GM12891 (cell line): Measurements from ENCODE around the gene RPL26.

Source experiments
- DNase-seq: peaks from one replicate; pipeline ENCODE4 v3.0.0; 2011; ENCODE audit warnings: low spot score; ENCODE audit not compliant: insufficient read length
- FAIRE-seq: peaks from 2 replicates; lab custom pipeline; 2011; peaks lifted over from hg19 to GRCh38; lab: Jason Lieb, UNC
- PAX5 ChIP-seq: IDR thresholded peaks from 2 replicates; pipeline ENCODE4 v1.6.1; 2011; ENCODE audit warnings: low read length, moderate library complexity, mild to moderate bottlenecking; ENCODE audit not compliant: insufficient read depth, severe bottlenecking
- POLR2A ChIP-seq: IDR thresholded peaks from 2 replicates; pipeline ENCODE4 v1.6.1; 2011; ENCODE audit warnings: low read depth, low read length, control low read depth
- POLR2AphosphoS5 ChIP-seq: IDR thresholded peaks from 2 replicates; pipeline ENCODE4 v1.6.1; 2011; ENCODE audit warnings: low read depth, low read length, control low read depth
- POU2F2 ChIP-seq: IDR thresholded peaks from 2 replicates; pipeline ENCODE4 v1.6.1; 2011; ENCODE audit warnings: low read depth, mild to moderate bottlenecking, control low read depth, low read length, moderate library complexity
- SPI1 ChIP-seq: IDR thresholded peaks from 2 replicates; pipeline ENCODE4 v1.6.1; 2011; ENCODE audit warnings: low read depth, low read length, control low read depth
- TAF1 ChIP-seq: IDR thresholded peaks from 2 replicates; pipeline ENCODE4 v1.6.1; 2011; ENCODE audit warnings: low read depth, low read length, control low read depth

Gene RPL26

GRCh38 chr17:8413328-8413727, 30.3 kb upstream of the RPL26 start:
- no peak for FAIRE-seq
- TF ChIP-seq POU2F2 = no peak
- no peak for TF ChIP-seq POLR2A
- TF ChIP-seq SPI1 = no peak
- TF ChIP-seq TAF1 = no peak
- no peak for TF ChIP-seq PAX5
- TF ChIP-seq POLR2AphosphoS5 = no peak
- no peak for DNase-seq

GRCh38 chr17:8412089-8412488, 29.1 kb upstream of the RPL26 start:
- DNase-seq (no peak), FAIRE-seq (no peak)
- no peak for TF ChIP-seq SPI1
- TF ChIP-seq PAX5 = no peak
- no peak for TF ChIP-seq POU2F2
- TF ChIP-seq TAF1 = no peak
- TF ChIP-seq POLR2AphosphoS5 = no peak
- TF ChIP-seq POLR2A = no peak

DNA sequence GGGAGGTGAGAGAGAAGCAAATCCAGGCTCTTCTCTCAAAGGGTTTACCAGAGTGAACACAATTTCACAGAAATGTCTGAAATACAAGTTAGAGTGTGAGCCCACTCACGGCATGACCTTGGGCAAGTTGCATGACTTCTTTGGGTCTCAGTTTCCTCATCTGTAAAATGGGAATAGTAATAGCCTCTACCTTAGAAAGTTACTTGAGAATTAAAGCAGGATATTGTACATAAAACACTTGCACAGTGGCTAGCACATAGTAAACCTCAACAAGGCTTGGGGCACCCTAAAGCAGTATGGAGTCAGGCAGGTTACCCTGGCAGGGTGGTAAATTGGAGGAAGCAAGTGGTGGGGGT, 27.9 kb upstream of the RPL26 start:
- no peak for DNase-seq
- no peak for FAIRE-seq

GRCh38 chr17:8409966-8410882, 27.2 kb upstream of the RPL26 start:
- FAIRE-seq (peak; percentile 97), DNase-seq (no peak)
- no peak for TF ChIP-seq POLR2AphosphoS5
- no peak for TF ChIP-seq TAF1
- no peak for TF ChIP-seq POU2F2
- TF ChIP-seq PAX5 = no peak
- no peak for TF ChIP-seq POLR2A
- no peak for TF ChIP-seq SPI1

More for the DNA sequence above, 27.9 kb upstream of the RPL26 start:
- TF ChIP-seq POLR2A = no peak
- TF ChIP-seq SPI1 = no peak
- TF ChIP-seq PAX5 = no peak
- TF ChIP-seq TAF1 = no peak
- TF ChIP-seq POLR2AphosphoS5 = no peak
- TF ChIP-seq POU2F2 = no peak

DNA sequence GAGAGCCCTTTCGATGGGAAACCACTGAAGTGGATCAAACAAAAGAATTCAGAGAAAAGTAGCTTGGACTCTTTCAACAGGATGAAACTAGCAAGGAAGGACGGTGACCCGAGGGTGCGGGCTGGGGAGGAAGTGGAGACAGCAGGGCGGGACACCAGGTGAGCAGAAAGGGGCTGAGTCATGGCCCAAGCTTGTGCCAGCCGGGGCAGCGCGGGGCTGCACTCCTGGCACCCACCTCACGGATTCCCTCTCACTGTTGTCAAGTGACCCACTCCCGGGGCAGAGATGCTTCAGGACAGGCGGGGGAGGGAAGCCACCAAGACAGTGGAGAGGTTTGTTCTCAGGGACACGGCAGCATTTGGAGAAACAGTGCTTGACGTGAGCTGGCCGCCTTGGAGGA, 25.4 kb upstream of the RPL26 start:
- TF ChIP-seq PAX5 = no peak
- no peak for TF ChIP-seq POLR2AphosphoS5
- TF ChIP-seq POU2F2 = no peak
- no peak for TF ChIP-seq SPI1
- no peak for TF ChIP-seq POLR2A
- no peak for TF ChIP-seq TAF1
- no peak for FAIRE-seq

DNA sequence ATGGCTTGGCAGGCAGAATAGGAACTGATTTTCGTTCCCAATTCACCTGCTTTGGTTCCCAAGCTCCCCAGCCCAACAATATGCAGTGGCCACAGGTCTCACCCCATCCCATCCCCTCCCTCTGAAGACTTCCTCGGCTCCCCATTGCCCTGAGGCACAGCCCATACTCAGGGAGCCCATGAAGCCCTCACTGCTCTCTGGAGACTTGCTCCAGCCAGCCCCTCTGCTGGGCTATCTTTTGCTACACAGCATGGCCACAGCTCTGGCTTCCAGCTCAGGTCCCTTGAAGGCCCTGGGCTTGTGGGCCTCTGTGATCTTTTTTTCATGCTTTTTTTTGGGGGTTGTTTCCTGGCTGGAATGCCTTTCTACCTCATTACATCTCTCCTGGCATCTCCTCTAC, 23.2 kb upstream of the RPL26 start:
- no peak for TF ChIP-seq POLR2AphosphoS5
- TF ChIP-seq POLR2A = no peak
- TF ChIP-seq TAF1 = no peak
- no peak for TF ChIP-seq POU2F2
- no peak for TF ChIP-seq PAX5
- no peak for TF ChIP-seq SPI1
- DNase-seq (no peak), FAIRE-seq (no peak)

More for the DNA sequence above, 25.4 kb upstream of the RPL26 start:
- DNase-seq = no peak

DNA sequence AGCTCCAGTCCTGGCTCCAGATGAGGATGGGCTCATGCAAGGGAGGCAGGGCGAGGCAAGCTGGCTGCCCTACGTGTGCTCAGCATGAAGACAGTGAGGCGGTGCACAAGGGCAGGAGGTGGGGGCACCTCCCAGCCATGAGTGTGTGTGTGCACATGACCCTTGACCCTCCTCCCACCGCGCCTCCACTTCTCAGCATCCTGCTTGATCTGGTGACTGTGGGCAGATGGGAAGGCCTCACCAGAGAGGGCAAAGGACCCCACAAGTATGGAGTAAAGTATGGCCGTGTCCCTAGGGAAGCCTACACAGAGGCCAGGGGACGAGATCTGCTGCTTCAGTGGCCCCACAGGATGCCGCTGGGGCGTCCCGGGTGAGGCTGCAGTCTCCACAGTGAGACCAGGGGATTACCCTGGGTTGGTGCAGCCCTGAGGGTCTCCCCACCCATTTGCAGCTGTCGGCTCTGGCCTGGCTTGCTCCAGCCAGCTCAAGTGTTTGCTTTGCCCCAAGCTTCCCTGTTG, 22.6 kb upstream of the RPL26 start:
- DNase-seq (no peak), FAIRE-seq (no peak)
- no peak for TF ChIP-seq POLR2A
- no peak for TF ChIP-seq TAF1
- TF ChIP-seq POU2F2 = no peak
- no peak for TF ChIP-seq SPI1
- no peak for TF ChIP-seq PAX5
- no peak for TF ChIP-seq POLR2AphosphoS5

GRCh38 chr17:8402921-8403536, 20.0 kb upstream of the RPL26 start:
- DNase-seq = no peak
- no peak for FAIRE-seq
- TF ChIP-seq POLR2AphosphoS5 (no peak), SPI1 (no peak), POU2F2 (no peak), POLR2A (no peak), PAX5 (no peak), TAF1 (no peak)

GRCh38 chr17:8401107-8401506, 18.1 kb upstream of the RPL26 start:
- TF ChIP-seq TAF1 (no peak), POLR2A (no peak), PAX5 (no peak), POU2F2 (no peak), POLR2AphosphoS5 (no peak), SPI1 (no peak)
- FAIRE-seq (no peak), DNase-seq (no peak)
